Parathyroid adenoma (tissue), 2 donors: Measurements from ENCODE around the gene FES.
"Not testable (repeated sequence)": the region's sequence is repeated elsewhere in the genome, so short reads cannot be mapped to it uniquely, and the experiment has no call there.

Experiments used
- H2AFZ ChIP-seq: fragments of 300-600 bp; sonication (generic); one replicate; pipeline ENCODE4 v1.7.0; 2017; ENCODE audit warnings: antibody characterized with exemption, mild to moderate bottlenecking
- H3K27ac ChIP-seq: fragments of 300-600 bp; sonication (generic); one replicate; pipeline ENCODE4 v1.7.0; 2017
- H3K27me3 ChIP-seq: fragments of 300-600 bp; sonication (generic); one replicate; pipeline ENCODE4 v1.7.0; 2017; ENCODE audit warnings: low read length; ENCODE audit not compliant: control insufficient read depth, insufficient read depth
- H3K36me3 ChIP-seq: fragments of 300-600 bp; sonication (generic); one replicate; pipeline ENCODE4 v1.7.0; 2017; ENCODE audit warnings: low read length; ENCODE audit not compliant: control insufficient read depth, insufficient read depth
- H3K4me1 ChIP-seq: fragments of 300-600 bp; sonication (generic); one replicate; pipeline ENCODE4 v1.7.0; 2017; ENCODE audit warnings: control low read depth
- H3K4me2 ChIP-seq: fragments of 300-600 bp; sonication (generic); one replicate; pipeline ENCODE4 v1.7.0; 2017; ENCODE audit warnings: low read length
- H3K4me3 ChIP-seq: fragments of 300-600 bp; sonication (generic); one replicate; pipeline ENCODE4 v1.7.0; 2017; ENCODE audit warnings: low read depth, low read length
- H3K79me2 ChIP-seq: fragments of 300-600 bp; sonication (generic); one replicate; pipeline ENCODE4 v1.7.0; 2017; ENCODE audit warnings: control low read depth
- H3K9ac ChIP-seq: fragments of 300-600 bp; sonication (generic); one replicate; pipeline ENCODE4 v1.7.0; 2017; ENCODE audit warnings: mild to moderate bottlenecking
- H3K9me3 ChIP-seq: fragments of 300-600 bp; sonication (generic); one replicate; pipeline ENCODE4 v1.7.0; 2017; ENCODE audit warnings: low read length; ENCODE audit not compliant: control insufficient read depth
- TF ChIP-seq, protein P1 (sequence below): fragments of 300-600 bp; sonication (generic); IDR thresholded peaks from one replicate; pipeline ENCODE4 v1.7.0; 2017; ENCODE audit warnings: antibody characterized with exemption, mild to moderate bottlenecking
- donor health status: primary hyperparathyroidism.

Gene FES

GRCh38 chr15:90916461-90916860, 32.2 kb downstream of the FES start:
- no peaks in the 10 kb centered on the region for H3K9me3 ChIP-seq
- H3K27me3 ChIP-seq: no peaks in the 10 kb centered on the region
- no peaks in the 10 kb centered on the region for H3K4me1 ChIP-seq
- TF ChIP-seq, protein P1, sequence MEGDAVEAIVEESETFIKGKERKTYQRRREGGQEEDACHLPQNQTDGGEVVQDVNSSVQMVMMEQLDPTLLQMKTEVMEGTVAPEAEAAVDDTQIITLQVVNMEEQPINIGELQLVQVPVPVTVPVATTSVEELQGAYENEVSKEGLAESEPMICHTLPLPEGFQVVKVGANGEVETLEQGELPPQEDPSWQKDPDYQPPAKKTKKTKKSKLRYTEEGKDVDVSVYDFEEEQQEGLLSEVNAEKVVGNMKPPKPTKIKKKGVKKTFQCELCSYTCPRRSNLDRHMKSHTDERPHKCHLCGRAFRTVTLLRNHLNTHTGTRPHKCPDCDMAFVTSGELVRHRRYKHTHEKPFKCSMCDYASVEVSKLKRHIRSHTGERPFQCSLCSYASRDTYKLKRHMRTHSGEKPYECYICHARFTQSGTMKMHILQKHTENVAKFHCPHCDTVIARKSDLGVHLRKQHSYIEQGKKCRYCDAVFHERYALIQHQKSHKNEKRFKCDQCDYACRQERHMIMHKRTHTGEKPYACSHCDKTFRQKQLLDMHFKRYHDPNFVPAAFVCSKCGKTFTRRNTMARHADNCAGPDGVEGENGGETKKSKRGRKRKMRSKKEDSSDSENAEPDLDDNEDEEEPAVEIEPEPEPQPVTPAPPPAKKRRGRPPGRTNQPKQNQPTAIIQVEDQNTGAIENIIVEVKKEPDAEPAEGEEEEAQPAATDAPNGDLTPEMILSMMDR: no peak
- no peaks in the 10 kb centered on the region for H3K79me2 ChIP-seq
- H3K4me3 ChIP-seq: no peak overlapping the region
- no peaks in the 10 kb centered on the region for H3K36me3 ChIP-seq
- H3K9ac ChIP-seq: no peak overlapping the region
- no peak overlapping the region for H3K4me2 ChIP-seq
- no peak overlapping the region for H2AFZ ChIP-seq
- H3K27ac ChIP-seq: no peak overlapping the region

DNA sequence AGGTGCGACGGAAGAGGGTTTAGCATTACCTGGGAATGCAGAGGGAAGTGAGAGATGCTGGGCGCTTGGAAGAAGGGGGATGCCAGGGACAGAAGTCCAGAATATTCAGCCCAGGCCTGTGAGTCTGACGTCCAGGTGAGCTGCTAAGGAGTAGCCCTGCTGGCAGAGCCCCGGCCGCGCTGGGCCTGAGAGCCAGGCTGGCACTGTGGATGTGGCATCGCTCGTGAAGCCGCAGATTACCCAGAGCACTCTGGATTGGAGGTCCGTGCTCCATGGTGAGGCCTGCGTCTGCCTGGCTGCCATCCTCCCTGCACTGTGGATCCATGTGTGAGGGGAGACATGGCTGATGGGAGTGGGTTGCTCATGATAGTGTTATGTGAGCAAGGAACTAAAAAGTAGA, 33.3 kb downstream of the FES start:
- Histone ChIP-seq H3K9me3 (no peaks in the 10 kb centered on the region), H3K9ac (no peak overlapping the region), H2AFZ (no peak overlapping the region), H3K4me2 (no peak overlapping the region), H3K4me3 (no peak overlapping the region), H3K4me1 (no peaks in the 10 kb centered on the region), H3K27me3 (no peaks in the 10 kb centered on the region), H3K27ac (no peak overlapping the region), H3K79me2 (no peaks in the 10 kb centered on the region), H3K36me3 (no peaks in the 10 kb centered on the region)
- TF ChIP-seq, protein P1: no peak

- Histone ChIP-seq H3K4me1 (no peaks in the 10 kb centered on the region), H3K9me3 (no peaks in the 10 kb centered on the region), H2AFZ (no peak overlapping the region), H3K79me2 (no peaks in the 10 kb centered on the region), H3K27ac (no peak overlapping the region), H3K4me3 (no peak overlapping the region), H3K4me2 (no peak overlapping the region), H3K27me3 (no peaks in the 10 kb centered on the region), H3K36me3 (no peaks in the 10 kb centered on the region), H3K9ac (no peak overlapping the region)
- TF ChIP-seq, protein P1: no peak
These were observed 33.9 kb downstream of the FES start for GRCh38 chr15:90918034-90918788.

GRCh38 chr15:90918835-90919234, 34.5 kb downstream of the FES start:
- TF ChIP-seq, protein P1: no peak
- Histone ChIP-seq H3K4me3 (no peak overlapping the region), H3K27ac (no peak overlapping the region), H3K4me1 (no peaks in the 10 kb centered on the region), H3K79me2 (no peaks in the 10 kb centered on the region), H3K9me3 (no peaks in the 10 kb centered on the region), H3K4me2 (no peak overlapping the region), H3K27me3 (no peaks in the 10 kb centered on the region), H3K9ac (no peak overlapping the region), H2AFZ (no peak overlapping the region), H3K36me3 (no peaks in the 10 kb centered on the region)

DNA sequence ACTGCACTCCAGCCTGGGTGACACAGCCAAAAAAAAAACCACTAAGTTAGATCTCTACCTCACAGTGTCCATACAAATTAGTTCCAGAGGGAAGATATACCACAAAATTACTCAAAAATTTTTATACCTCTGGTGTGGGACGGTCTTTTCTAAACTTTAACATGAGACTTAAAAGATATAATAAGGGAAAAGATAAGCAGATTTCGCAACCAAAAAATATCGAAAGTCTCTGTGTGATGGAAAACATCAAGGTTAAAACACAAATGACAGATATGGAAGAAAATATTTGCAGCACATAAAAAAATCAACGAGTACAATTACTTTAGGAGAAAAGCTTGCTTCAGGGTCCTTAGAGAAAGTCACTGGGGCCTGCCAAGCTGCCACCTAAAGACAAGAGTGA, 37.6 kb downstream of the FES start:
- Histone ChIP-seq H3K27ac (no peak overlapping the region), H3K4me3 (no peak overlapping the region), H3K9me3 (no peaks in the 10 kb centered on the region), H3K9ac (no peak overlapping the region), H3K79me2 (no peaks in the 10 kb centered on the region), H3K27me3 (no peaks in the 10 kb centered on the region), H3K4me2 (no peak overlapping the region), H3K4me1 (no peaks in the 10 kb centered on the region), H3K36me3 (no peaks in the 10 kb centered on the region), H2AFZ (no peak overlapping the region)
- TF ChIP-seq, protein P1: no peak

- H3K4me1 ChIP-seq, H3K27me3 ChIP-seq, H3K9ac ChIP-seq, H3K27ac ChIP-seq, H3K79me2 ChIP-seq, H3K4me2 ChIP-seq, H3K36me3 ChIP-seq, H3K4me3 ChIP-seq, H2AFZ ChIP-seq, H3K9me3 ChIP-seq: not testable (repeated sequence)
These were observed 38.5 kb downstream of the FES start for GRCh38 chr15:90922712-90923322.
